GM12873 (cell line): Measurements from ENCODE around the gene XPA.

Experiments used
- CTCF ChIP-seq: IDR thresholded peaks from 2 replicates; pipeline ENCODE4 v1.5.1; 2012; ENCODE audit warnings: low read depth, mild to moderate bottlenecking, moderate library complexity, low read length, control low read depth; ENCODE audit not compliant: insufficient read depth; ENCODE audit errors: missing control alignments

The XPA gene

GRCh38 chr9:97632248-97632984 lies 64.7 kb downstream of the XPA start:
- no peak for TF ChIP-seq CTCF

- no peak for TF ChIP-seq CTCF
Measured at GRCh38 chr9:97630591-97630990, 66.5 kb downstream of the XPA start.

GRCh38 chr9:97629156-97629555 lies 68.0 kb downstream of the XPA start:
- TF ChIP-seq CTCF: no peak

- TF ChIP-seq CTCF: no peak
Measured at GRCh38 chr9:97628668-97629067, 68.5 kb downstream of the XPA start.

- TF ChIP-seq CTCF: no peak
Measured at GRCh38 chr9:97627624-97628023, 69.5 kb downstream of the XPA start.

- no peak for TF ChIP-seq CTCF
Measured at GRCh38 chr9:97625620-97626019, 71.5 kb downstream of the XPA start.
